GM21529 (cell line): ENCODE measurements around the gene CCNO.

Experiments used
- ATAC-seq: cut with Tn5 transposase; IDR thresholded peaks from one replicate; pipeline ENCODE4 v1.9.1; 2021; ENCODE audit not compliant: unreplicated experiment

The CCNO gene, protein sequence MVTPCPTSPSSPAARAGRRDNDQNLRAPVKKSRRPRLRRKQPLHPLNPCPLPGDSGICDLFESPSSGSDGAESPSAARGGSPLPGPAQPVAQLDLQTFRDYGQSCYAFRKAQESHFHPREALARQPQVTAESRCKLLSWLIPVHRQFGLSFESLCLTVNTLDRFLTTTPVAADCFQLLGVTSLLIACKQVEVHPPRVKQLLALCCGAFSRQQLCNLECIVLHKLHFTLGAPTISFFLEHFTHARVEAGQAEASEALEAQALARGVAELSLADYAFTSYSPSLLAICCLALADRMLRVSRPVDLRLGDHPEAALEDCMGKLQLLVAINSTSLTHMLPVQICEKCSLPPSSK

GRCh38 chr5:55232985-55233928 lies at the start of gene CCNO:
CCNO (minus strand) TSS chr5:55233608; CDS start chr5:55233523, 85 bp downstream.
- peak; percentile 53 for ATAC-seq

DNA sequence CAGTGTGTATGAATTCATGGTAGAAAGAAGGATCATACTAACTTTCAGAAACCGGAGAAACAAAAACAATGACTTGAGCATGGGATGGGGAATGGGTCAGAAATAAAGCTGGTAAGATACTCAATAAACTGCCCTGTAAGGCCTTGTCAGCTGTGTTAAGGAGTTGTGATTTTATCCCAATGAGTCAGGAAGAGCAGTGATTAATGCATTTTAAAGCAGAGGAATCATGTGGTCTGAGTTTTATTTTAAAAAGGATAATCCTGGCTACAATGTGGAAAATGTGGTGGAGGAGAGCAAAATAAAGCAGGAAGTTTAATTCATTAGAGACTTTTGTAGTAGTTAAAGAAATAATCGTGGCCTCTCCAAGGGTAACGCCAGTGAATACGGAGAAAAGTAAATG lies 45.4 kb upstream of the CCNO start:
- no peak for ATAC-seq

GRCh38 chr5:55276771-55277170 lies 43.4 kb upstream of the CCNO start:
- no peak for ATAC-seq

DNA sequence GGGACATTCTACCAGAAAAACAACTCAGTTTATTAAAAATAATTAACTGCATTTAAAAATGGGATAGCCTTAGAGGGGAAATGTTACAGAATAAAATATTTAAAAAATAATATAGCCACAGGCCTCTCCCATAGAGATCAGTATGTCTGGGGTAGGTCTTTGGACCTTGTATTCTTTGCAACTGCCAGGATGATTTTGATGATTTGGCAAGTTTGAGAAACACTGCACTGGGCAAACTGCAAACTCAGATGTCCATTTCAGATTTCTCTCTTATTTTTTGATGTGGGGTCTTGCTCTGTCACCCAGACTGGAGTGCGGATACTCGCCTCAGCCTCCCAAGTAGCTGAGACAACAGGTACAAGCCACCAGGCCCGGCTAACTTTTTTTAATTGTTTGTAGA lies 24.9 kb upstream of the CCNO start:
- ATAC-seq, result no peak

GRCh38 chr5:55254802-55255201 lies 21.4 kb upstream of the CCNO start:
- no peak for ATAC-seq

DNA sequence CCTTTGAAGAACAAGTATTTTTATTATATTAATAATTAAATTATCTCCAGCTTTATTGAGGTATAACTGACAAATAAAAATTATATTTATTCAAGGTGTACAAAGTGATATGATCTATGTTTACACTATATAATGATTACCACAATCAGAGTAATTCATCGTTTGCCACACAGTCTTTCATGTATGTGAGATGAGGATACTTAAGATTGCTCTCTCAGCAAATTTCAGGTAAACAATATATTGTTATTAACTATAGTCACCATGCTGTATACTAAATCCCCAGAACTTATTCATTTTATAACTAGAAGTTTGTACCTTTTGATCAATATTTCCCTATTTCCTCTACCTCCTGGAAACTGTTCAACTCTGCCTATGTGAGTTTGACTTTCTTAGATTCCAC lies 16.7 kb upstream of the CCNO start:
- ATAC-seq, result no peak

- ATAC-seq, result no peak
Measured at GRCh38 chr5:55241746-55242145, 8.3 kb upstream of the CCNO start.

GRCh38 chr5:55236800-55237199 lies 3.4 kb upstream of the CCNO start:
- ATAC-seq, result no peak

DNA sequence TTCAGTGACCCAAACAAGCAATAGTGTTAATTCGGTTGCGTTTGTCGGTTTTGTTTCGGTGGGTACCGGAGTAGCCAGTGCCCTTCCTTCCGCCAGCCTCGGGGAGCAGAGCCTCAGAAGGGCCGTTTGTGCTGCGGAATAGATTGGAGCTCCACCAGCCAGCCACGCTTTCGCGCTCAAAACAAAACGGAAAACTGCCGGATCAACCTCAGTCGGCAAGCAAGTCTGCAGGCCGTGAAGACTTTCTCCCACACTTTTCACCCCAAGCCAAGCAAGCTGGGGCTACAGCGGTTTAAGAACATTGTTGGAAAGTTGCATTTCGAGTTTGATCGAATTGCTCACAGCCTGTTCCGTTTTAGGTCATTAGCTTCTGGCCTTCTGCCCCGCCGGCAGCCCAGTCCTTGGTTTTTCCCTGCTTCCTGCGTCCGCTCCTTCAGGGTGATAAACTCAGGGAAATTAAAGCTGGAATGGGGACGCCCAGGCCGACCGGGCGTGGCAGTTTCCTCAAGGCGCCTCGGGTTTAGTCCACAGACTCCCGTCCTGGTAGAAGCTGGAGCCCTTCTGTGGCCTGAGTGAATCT lies 803 bp upstream of the CCNO start:
- ATAC-seq, result no peak

DNA sequence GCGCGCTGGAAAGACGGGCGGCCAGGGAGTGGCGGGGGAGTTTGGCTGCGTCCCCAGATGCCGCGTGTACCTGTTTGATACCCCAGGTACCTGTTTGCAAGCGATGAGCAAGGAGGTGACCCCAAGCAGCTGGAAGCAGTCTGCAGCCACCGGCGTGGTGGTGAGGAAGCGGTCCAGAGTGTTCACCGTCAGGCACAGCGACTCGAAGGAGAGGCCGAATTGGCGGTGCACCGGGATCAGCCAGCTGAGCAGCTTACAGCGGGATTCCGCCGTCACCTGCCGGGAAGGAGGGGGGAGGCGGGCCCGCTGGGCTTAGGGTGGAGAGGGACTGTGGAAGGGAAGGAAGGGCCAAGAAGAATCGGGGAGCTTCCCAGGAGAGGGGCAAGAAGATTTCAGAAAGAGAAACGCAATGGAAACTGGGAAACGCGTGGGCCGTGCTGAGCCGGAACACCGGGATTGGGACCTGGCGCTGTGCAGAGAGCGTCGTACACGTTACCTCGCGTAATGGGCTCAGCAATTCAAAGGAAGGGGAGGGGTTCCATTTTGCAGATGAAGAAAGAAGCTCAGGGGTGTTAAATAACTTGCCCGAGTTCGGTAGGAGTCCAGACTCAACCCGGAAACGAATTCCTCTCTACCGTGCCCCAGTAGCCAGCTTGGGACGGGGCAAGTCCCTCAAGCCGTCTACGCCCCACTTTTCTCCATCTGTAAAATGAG lies 980 bp downstream of the CCNO start:
- ATAC-seq, result peak; percentile 5

DNA sequence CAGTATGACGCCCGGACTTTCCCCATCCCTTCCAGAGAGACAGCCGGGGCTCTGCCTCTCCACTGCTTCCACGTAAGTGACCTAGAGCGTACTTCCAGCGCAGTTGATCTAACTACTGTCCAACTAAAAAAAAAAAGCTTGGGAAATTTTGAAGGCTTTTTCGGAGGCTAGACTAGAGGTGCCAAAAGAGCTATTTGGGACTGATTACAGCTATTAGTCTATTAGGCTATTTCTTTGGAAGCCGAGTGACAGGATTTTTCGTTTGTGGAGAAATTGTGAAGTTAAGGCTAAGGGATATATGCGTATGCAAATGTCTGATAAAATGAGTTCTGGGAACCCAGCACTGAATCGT lies 1.5 kb downstream of the CCNO start:
- ATAC-seq, result no peak

DNA sequence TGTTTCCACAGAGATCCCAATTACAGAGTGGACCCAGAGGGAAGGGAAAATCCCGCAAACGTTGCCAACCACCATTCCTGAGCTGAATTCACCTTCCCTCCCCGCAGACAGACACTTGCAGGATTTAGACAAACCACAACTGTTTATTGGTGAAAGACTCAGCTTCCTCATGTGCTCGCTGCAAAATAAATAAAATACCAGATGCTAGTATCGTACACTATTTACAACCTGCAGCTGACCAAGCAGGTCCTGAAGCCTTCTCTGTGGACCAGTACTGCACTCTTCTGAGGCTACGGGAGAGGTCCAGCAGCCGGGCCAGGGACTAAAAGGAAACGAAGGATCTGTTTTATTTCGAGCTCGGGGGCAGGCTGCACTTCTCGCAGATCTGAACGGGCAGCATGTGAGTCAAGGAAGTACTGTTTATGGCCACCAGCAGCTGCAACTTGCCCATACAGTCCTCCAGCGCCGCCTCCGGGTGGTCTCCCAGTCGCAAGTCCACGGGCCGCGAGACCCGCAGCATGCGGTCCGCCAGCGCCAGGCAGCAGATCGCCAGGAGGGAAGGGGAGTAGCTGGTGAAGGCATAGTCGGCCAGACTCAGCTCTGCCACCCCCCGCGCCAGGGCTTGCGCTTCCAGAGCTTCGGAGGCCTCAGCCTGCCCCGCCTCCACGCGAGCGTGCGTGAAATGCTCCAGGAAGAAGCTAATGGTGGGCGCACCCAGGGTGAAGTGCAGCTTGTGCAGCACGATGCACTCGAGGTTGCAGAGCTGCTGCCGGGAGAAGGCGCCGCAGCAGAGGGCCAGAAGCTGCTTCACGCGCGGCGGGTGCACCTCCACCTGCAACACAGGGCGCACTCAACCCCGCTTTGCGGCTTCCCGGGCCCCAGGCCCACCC lies 2.1 kb downstream of the CCNO start:
- ATAC-seq, result no peak

DNA sequence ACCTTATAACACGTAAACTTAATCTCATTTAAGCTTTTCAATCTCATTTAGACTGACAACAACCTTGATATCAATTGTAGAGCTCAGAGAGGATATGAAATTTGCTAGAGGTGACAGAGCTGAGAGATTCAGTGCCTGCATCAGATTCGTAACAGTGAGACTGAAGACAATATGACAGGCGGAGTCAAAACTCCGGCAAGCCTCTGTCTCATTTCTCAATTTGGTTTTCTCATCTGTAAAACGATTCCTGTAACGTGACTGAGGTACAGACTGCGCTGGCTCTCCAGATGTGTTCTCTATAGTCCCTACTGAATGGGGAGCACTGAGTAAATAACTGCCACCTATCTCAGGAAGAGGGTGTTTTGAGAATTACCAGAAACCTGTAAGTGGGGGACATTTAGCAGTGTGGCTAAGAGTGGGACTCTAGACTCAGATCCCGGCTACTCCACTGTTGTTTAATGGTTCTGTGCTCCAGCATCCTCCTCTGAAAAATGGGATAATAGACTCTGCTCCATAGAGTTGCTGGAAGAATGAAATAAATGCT lies 3.2 kb downstream of the CCNO start:
- ATAC-seq, result no peak

GRCh38 chr5:55227664-55228430 lies 5.6 kb downstream of the CCNO start:
- no peak for ATAC-seq

DNA sequence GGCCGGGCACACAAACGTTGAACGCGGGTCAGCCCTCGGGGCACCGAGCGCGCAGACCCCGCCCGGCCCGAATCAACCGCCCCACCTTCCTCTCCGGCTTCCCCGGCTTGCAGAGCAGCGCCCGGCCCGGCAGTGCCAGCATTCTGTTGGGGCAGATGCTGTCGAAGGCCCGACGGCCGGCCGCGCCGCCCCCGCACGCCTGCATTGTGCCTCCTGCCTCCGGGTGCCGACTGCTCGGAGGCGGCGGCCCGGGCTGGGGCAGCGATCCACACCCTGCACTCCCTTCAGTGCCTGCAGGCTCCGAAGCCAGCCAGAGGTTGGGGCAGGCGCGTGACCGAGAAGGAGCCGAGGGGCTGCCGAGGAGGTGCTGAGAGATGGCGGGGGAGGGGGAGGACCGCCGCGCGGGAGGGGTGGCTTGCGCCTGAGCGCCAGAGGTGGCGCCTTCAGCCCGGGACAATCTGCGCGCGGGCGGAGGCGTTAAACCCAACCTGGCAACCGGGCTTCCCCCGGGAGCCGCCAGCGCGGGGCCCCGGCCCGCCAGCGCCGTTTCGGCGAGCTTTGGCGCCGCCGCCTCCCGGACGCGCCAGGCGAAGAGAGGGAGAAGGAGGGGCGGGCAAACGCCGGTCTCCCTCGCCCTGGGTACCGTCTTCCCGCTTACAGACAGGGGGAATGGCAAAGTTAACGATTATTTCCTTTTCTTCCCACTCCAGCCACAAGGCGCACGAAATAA lies 6.3 kb downstream of the CCNO start, which contains the start of gene MCIDAS:
MCIDAS (minus strand) TSS at position 382 of the 730 bp plus-strand sequence; CDS start at position 205, 177 bp downstream.
- peak; percentile 57 for ATAC-seq

DNA sequence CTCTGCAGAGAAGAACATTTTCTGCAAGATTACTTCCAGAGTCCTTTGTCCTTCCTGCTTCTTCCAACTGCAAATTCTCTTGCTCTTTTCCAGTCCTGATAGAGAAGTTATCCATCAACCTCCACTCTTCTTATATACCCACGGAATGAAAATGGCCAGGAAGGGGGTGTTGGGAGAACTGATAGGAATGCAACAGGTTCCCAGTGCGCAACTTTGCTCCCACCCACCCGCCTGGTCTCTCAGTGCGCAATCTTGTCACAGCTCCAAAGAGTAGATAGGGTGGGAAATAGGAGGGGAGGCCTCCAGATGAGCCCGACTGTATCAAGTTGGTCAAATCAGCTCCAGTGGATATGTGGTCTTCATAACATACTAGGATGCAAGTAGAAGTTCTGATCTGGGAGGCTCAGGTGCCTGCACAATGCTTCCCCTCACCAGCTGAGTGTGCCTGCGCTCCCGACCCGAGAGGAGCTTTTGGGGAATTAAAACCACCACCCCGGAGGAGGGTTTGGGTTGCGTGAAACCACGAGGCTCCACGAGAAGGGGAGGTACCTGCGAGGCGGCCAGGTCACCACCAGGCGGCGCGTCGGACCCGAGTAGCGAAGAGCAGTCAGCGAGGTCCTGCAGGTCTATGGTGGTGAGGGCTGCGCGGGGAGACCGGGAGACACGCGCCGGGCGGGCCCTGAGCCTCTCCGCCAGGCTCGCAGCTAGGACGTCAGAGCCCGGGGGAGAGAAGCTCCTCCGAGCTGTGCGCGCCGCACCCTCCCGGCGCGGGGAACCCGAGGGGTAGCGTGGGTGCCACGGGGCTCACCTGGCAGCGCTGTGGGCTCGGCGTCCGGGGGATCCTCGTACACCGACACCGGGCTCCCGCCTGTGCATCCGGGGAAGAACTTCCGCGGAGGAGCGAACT lies 7.1 kb downstream of the CCNO start:
- peak; percentile 69 for ATAC-seq

GRCh38 chr5:55225346-55225745 lies 8.1 kb downstream of the CCNO start:
- ATAC-seq, result no peak
